Measurements from ENCODE around the gene GJB5.

The GJB5 gene

GRCh38 chr1:34796990-34797389, 42.1 kb downstream of the GJB5 start:
- DNase-seq: no peak

GRCh38 chr1:34800214-34800613, 45.4 kb downstream of the GJB5 start:
- peak in 1 of 2 experiments; percentile 41 for DNase-seq

GRCh38 chr1:34803770-34804169, 48.9 kb downstream of the GJB5 start:
- DNase-seq: no peak

- no peak for DNase-seq
These were observed 51.5 kb downstream of the GJB5 start for GRCh38 chr1:34806396-34806795.

Measured in activated CD4-positive, alpha-beta T cell treated with anti-CD3 and anti-CD28 coated beads, Interleukin-2, amount 50 U/mL, for 48 hours (primary cell).